H1 (cell line): Measurements from ENCODE around the gene RAB31.

ENCODE experiments used
- EZH2 ChIP-seq: fragments of 200-600 bp; sonication (generic); IDR thresholded peaks from 2 replicates; pipeline ENCODE4 v1.7.1; 2012; ENCODE audit warnings: low read depth, mild to moderate bottlenecking, moderate library complexity, low read length, inconsistent platforms; ENCODE audit not compliant: severe bottlenecking
- NANOG ChIP-seq: IDR thresholded peaks from 2 replicates; pipeline ENCODE4 v1.6.1; 2011; ENCODE audit warnings: low read length, low read depth, mild to moderate bottlenecking, inconsistent platforms; ENCODE audit not compliant: insufficient read depth, poor library complexity, severe bottlenecking
- TCF12 ChIP-seq: IDR thresholded peaks from 2 replicates; pipeline ENCODE4 v1.6.1; 2011; ENCODE audit warnings: low read depth, mild to moderate bottlenecking, low read length
- USF2 ChIP-seq: IDR thresholded peaks from 2 replicates; pipeline ENCODE4 v1.6.1; 2011; ENCODE audit warnings: low read length, improper control_type of control experiment

GRCh38 chr18:9878783-9879242 lies 170.7 kb downstream of the RAB31 start:
- TF ChIP-seq EZH2 (no peak), USF2 (no peak), NANOG (no peak), TCF12 (no peak)
